GM10266 (cell line): ENCODE results near the gene NDUFV2.

Source experiments
- DNase-seq: peaks from one replicate; pipeline ENCODE4 v3.0.0; 2012; ENCODE audit errors: extremely low spot score
- CTCF ChIP-seq: IDR thresholded peaks from 2 replicates; pipeline ENCODE4 v1.5.1; 2012; ENCODE audit warnings: mild to moderate bottlenecking, low read depth; ENCODE audit not compliant: control insufficient read depth, insufficient read depth; ENCODE audit errors: missing control alignments

Gene NDUFV2

GRCh38 chr18:9140984-9141383 is 38.5 kb downstream of the NDUFV2 start:
- no peak for TF ChIP-seq CTCF
- DNase-seq = no peak

- no peak for TF ChIP-seq CTCF
- DNase-seq = no peak
Observed at GRCh38 chr18:9146224-9146623, 43.7 kb downstream of the NDUFV2 start.

GRCh38 chr18:9147440-9148202 is 45.1 kb downstream of the NDUFV2 start:
- DNase-seq = peak; percentile 40
- peak; percentile 85 for TF ChIP-seq CTCF

GRCh38 chr18:9148203-9148552 is 45.7 kb downstream of the NDUFV2 start:
- DNase-seq = no peak
- TF ChIP-seq CTCF = no peak

- no peak for DNase-seq
- no peak for TF ChIP-seq CTCF
Observed at GRCh38 chr18:9150121-9150520, 47.6 kb downstream of the NDUFV2 start.

GRCh38 chr18:9153256-9153655 is 50.8 kb downstream of the NDUFV2 start:
- TF ChIP-seq CTCF = no peak

GRCh38 chr18:9156604-9157249 is 54.2 kb downstream of the NDUFV2 start:
- TF ChIP-seq CTCF = no peak
- no peak for DNase-seq

More at GRCh38 chr18:9153256-9153655, 50.8 kb downstream of the NDUFV2 start:
- no peak for DNase-seq
